Keratinocyte (primary cell): ENCODE measurements around the gene E2F1. TPM values are rescaled to one million over a fixed set of nuclear protein-coding genes. Genes with fewer than 3 reads are reported as not detected.

Experiments
- DNase-seq: peaks from one replicate; pipeline ENCODE4 v3.0.0-alpha.2; 2011; ENCODE audit warnings: low read depth, missing footprints, low spot score
- FAIRE-seq: peaks from 2 replicates; lab custom pipeline; 2011; peaks lifted over from hg19 to GRCh38; lab: Jason Lieb, UNC
- H2AFZ ChIP-seq: 2 replicates; pipeline ENCODE4 v1.6.0; 2012; ENCODE audit warnings: low read length, control low read depth, inconsistent platforms; ENCODE audit not compliant: control insufficient read depth
- H3K27ac ChIP-seq: 2 replicates; pipeline ENCODE4 v1.5.1; 2011; ENCODE audit warnings: low read length; ENCODE audit not compliant: control insufficient read depth, insufficient read depth
- H3K27me3 ChIP-seq: 3 replicates; pipeline ENCODE4 v1.6.0; 2011; ENCODE audit warnings: low read length; ENCODE audit not compliant: control insufficient read depth, insufficient read depth; ENCODE audit errors: extremely low read depth
- H3K36me3 ChIP-seq, 2 experiments: 2 replicates in 1 of 2; 3 replicates in 1 of 2; pipeline ENCODE4 v1.5.1; 2011; ENCODE audit warnings: low read length in 2 of 2, mild to moderate bottlenecking in 1 of 2; ENCODE audit not compliant: control insufficient read depth in 2 of 2, insufficient read depth in 2 of 2; ENCODE audit errors: extremely low read depth in 1 of 2
- H3K4me1 ChIP-seq: 3 replicates; pipeline ENCODE4 v1.5.1; 2011; ENCODE audit warnings: low read length; ENCODE audit not compliant: control insufficient read depth, insufficient read depth; ENCODE audit errors: extremely low read depth
- H3K4me2 ChIP-seq: 3 replicates; pipeline ENCODE4 v1.6.0; 2011; ENCODE audit warnings: low read depth, low read length; ENCODE audit not compliant: control insufficient read depth, insufficient read depth; ENCODE audit errors: extremely low read depth
- H3K4me3 ChIP-seq, 3 experiments: fragments of 200-600 bp in 1 of 3; sonication (generic) in 1 of 3; 2 replicates in 2 of 3; 3 replicates in 1 of 3; pipeline ENCODE4 v1.5.1; 2011 to 2016; ENCODE audit warnings: low read length in 3 of 3, mild to moderate bottlenecking in 3 of 3, control low read depth in 2 of 3, inconsistent platforms in 1 of 3, low read depth in 1 of 3, mixed read lengths in 1 of 3, mixed run types in 1 of 3, moderate library complexity in 1 of 3; ENCODE audit not compliant: control insufficient read depth in 2 of 3, insufficient read depth in 2 of 3; ENCODE audit errors: extremely low read depth in 1 of 3
- H3K79me2 ChIP-seq: 2 replicates; pipeline ENCODE4 v1.6.0; 2012; ENCODE audit warnings: low read length; ENCODE audit not compliant: control insufficient read depth, insufficient read depth
- H3K9ac ChIP-seq: 3 replicates; pipeline ENCODE4 v1.6.0; 2011; ENCODE audit warnings: low read length; ENCODE audit not compliant: control insufficient read depth, insufficient read depth; ENCODE audit errors: extremely low read depth
- H3K9me1 ChIP-seq: 3 replicates; pipeline ENCODE4 v1.6.0; 2011; ENCODE audit warnings: low read length; ENCODE audit not compliant: control insufficient read depth, insufficient read depth; ENCODE audit errors: extremely low read depth
- H3K9me3 ChIP-seq: 2 replicates; pipeline ENCODE4 v1.5.1; 2012; ENCODE audit warnings: low read depth, low read length; ENCODE audit not compliant: control insufficient read depth
- H4K20me1 ChIP-seq: 3 replicates; pipeline ENCODE4 v1.6.0; 2011; ENCODE audit warnings: low read length; ENCODE audit not compliant: control insufficient read depth, insufficient read depth; ENCODE audit errors: extremely low read depth
- CTCF ChIP-seq, 3 experiments: IDR thresholded peaks in 1 of 3; conservative IDR thresholded peaks in 1 of 3; optimal IDR thresholded peaks in 1 of 3; 2 replicates in 2 of 3; 3 replicates in 1 of 3; pipeline versions ENCODE3 to v1.5.1; 2011; ENCODE audit warnings: low read length in 3 of 3, mild to moderate bottlenecking in 3 of 3, moderate library complexity in 2 of 3, control low read depth in 1 of 3, inconsistent platforms in 1 of 3; ENCODE audit not compliant: insufficient read depth in 2 of 3; ENCODE audit errors: extremely low read depth in 1 of 3
- EZH2 ChIP-seq: IDR thresholded peaks from one replicate; pipeline ENCODE4 v1.6.1; 2012; ENCODE audit warnings: inconsistent platforms, mild to moderate bottlenecking, low read length, moderate library complexity
- dilution Hi-C: fragments of 300-500 bp; cut with MboI; formaldehyde crosslinking; loops from one replicate; pipeline ENCODE4 v1.7.0; 2020; ENCODE audit warnings: low sequenced_read_pairs; ENCODE audit not compliant: extremely low pct_ligation_motif_present
- polyA plus RNA-seq, 5 experiments: library from polyadenylated mRNA; depleted of rRNA in 3 of 5; stranded (reverse) in 3 of 5; stranded (forward) in 1 of 5; unstranded in 1 of 5; fragments of >200 nt; gene quantifications; 1 replicate in 1 of 5; 2 replicates in 3 of 5; 3 replicates in 1 of 5; pipeline versions ENCODE4 v1.2.1 to v1.2.3, GENCODE V29; 2011 to 2012; ENCODE audit warnings: missing spikeins in 2 of 5, low read depth in 1 of 5, low replicate concordance in 1 of 5

Gene E2F1
- polyA plus RNA-seq, 1 donor (not counting 4 experiments of a cell fraction or from before 2014, with no cell fraction given), result 2.8 TPM

GRCh38 chr20:33664085-33664761, 22.0 kb downstream of the E2F1 start:
- H3K4me3 ChIP-seq, result peak overlapping the region; percentile 76 to 85 (median 78)
- DNase-seq (no peak), FAIRE-seq (no peak)
- no peaks in the 10 kb centered on the region for H3K79me2 ChIP-seq
- H3K27ac ChIP-seq, result peak overlapping the region; percentile 43
- H2AFZ ChIP-seq, result peak overlapping the region; percentile 88
- TF ChIP-seq EZH2 (no peak), CTCF (optimal IDR thresholded peaks at IDR 0.05 in 1 of 3, IDR thresholded peaks at IDR 0.05 in 1 of 3, conservative IDR thresholded peaks at IDR 0.05 in 1 of 3; ENCODE audit: extremely low read depth in 1 of 3, insufficient read depth in 2 of 3, low read length in 3 of 3) (no peak)
- H3K4me1 ChIP-seq, result peaks cover 27% of the 10 kb centered on the region
- H3K9ac ChIP-seq, result peak overlapping the region; percentile 78
- H4K20me1 ChIP-seq, result no peaks in the 10 kb centered on the region
- H3K9me1 ChIP-seq, result no peaks in the 10 kb centered on the region
- no peaks in the 10 kb centered on the region for H3K9me3 ChIP-seq
- no peaks in the 10 kb centered on the region for H3K27me3 ChIP-seq
- dilution Hi-C loops, result no loop called here
- H3K36me3 ChIP-seq, result no peaks in the 10 kb centered on the region
- peak overlapping the region; percentile 97 for H3K4me2 ChIP-seq

- peak overlapping the region; percentile 76 to 85 (median 78) for H3K4me3 ChIP-seq
- dilution Hi-C loops, result no loop called here
- no peaks in the 10 kb centered on the region for H3K36me3 ChIP-seq
- peak overlapping the region; percentile 97 for H3K4me2 ChIP-seq
- DNase-seq, result no peak
- peak overlapping the region; percentile 88 for H2AFZ ChIP-seq
- peak overlapping the region; percentile 78 for H3K9ac ChIP-seq
- no peak for FAIRE-seq
- peaks cover 25% of the 10 kb centered on the region for H3K4me1 ChIP-seq
- H3K9me1 ChIP-seq, result no peaks in the 10 kb centered on the region
- no peaks in the 10 kb centered on the region for H3K27me3 ChIP-seq
- peak overlapping the region; percentile 43 for H3K27ac ChIP-seq
- no peak for TF ChIP-seq EZH2
- no peak for TF ChIP-seq CTCF (optimal IDR thresholded peaks at IDR 0.05 in 1 of 3, IDR thresholded peaks at IDR 0.05 in 1 of 3, conservative IDR thresholded peaks at IDR 0.05 in 1 of 3; ENCODE audit: extremely low read depth in 1 of 3, insufficient read depth in 2 of 3, low read length in 3 of 3)
- H3K9me3 ChIP-seq, result no peaks in the 10 kb centered on the region
- no peaks in the 10 kb centered on the region for H3K79me2 ChIP-seq
- no peaks in the 10 kb centered on the region for H4K20me1 ChIP-seq
Measured at GRCh38 chr20:33663161-33664084, 22.8 kb downstream of the E2F1 start.
